Raji (cell line): ENCODE measurements around the gene DNHD1.

Experiments
- POLR2A ChIP-seq: IDR thresholded peaks from 2 replicates; pipeline ENCODE4 v1.6.1; 2011; ENCODE audit warnings: low read depth, low read length, control low read depth; ENCODE audit not compliant: insufficient read depth

DNHD1 gene

GRCh38 chr11:6604790-6605189, 107.7 kb downstream of the DNHD1 start:
- no peak for TF ChIP-seq POLR2A

- TF ChIP-seq POLR2A, result peak; percentile 21; the same call in 1 of the 2 replicates
Measured at GRCh38 chr11:6606471-6607189, 109.5 kb downstream of the DNHD1 start.

- no peak for TF ChIP-seq POLR2A
Measured at GRCh38 chr11:6607190-6607795, 110.2 kb downstream of the DNHD1 start.

- TF ChIP-seq POLR2A, result 0 out of 2 replicates have a peak, but pooled peaks have one; percentile 20
Measured at GRCh38 chr11:6608011-6608410, 110.9 kb downstream of the DNHD1 start.

- 0 out of 2 replicates have a peak, but pooled peaks have one; percentile 14 for TF ChIP-seq POLR2A
Measured at GRCh38 chr11:6608726-6609501, 111.8 kb downstream of the DNHD1 start.

GRCh38 chr11:6609502-6610015, 112.5 kb downstream of the DNHD1 start:
- no peak for TF ChIP-seq POLR2A

- TF ChIP-seq POLR2A, result no peak
Measured at GRCh38 chr11:6610591-6610990, 113.5 kb downstream of the DNHD1 start.

- no peak for TF ChIP-seq POLR2A
Measured at GRCh38 chr11:6611092-6611962, 114.2 kb downstream of the DNHD1 start.

- TF ChIP-seq POLR2A, result no peak
Measured at GRCh38 chr11:6611963-6612212, 114.8 kb downstream of the DNHD1 start.

GRCh38 chr11:6612213-6613041, 115.3 kb downstream of the DNHD1 start, which contains the start of gene TAF10:
Gene TAF10, minus strand, starts transcription at chr11:6612216. Its CDS starts 27 bp downstream, at chr11:6612189.
- peak; percentile 97 for TF ChIP-seq POLR2A

GRCh38 chr11:6613496-6613895, 116.4 kb downstream of the DNHD1 start:
- no peak for TF ChIP-seq POLR2A

GRCh38 chr11:6614446-6614845, 117.4 kb downstream of the DNHD1 start:
- TF ChIP-seq POLR2A, result no peak

GRCh38 chr11:6615046-6615445, 118.0 kb downstream of the DNHD1 start:
- TF ChIP-seq POLR2A, result no peak

- no peak for TF ChIP-seq POLR2A
Measured at GRCh38 chr11:6615882-6616585, 119.0 kb downstream of the DNHD1 start.
